DMS79 (cell line): ENCODE results near the gene APOM.

Experiments
- DNase-seq: peaks from one replicate; lab custom pipeline; 2025; lab: John Stamatoyannopoulos, UW

The APOM gene

DNA sequence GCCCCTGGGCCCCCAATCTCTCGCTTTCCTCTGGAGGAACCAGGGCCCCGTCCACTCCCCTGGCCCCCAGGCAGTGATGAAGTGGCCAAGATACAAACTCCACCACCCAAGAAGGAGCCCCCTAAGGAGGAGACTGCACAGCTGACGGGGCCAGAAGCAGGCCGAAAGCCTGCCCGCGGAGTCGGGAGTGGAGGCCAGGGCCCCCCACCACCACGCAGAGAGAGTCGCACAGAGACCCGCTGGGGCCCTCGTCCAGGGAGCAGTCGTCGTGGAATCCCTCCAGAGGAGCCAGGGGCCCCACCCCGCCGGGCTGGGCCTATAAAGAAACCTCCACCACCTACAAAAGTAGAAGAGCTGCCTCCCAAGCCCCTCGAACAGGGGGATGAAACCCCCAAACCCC lies 24.5 kb upstream of the APOM start:
- no peak for DNase-seq

DNA sequence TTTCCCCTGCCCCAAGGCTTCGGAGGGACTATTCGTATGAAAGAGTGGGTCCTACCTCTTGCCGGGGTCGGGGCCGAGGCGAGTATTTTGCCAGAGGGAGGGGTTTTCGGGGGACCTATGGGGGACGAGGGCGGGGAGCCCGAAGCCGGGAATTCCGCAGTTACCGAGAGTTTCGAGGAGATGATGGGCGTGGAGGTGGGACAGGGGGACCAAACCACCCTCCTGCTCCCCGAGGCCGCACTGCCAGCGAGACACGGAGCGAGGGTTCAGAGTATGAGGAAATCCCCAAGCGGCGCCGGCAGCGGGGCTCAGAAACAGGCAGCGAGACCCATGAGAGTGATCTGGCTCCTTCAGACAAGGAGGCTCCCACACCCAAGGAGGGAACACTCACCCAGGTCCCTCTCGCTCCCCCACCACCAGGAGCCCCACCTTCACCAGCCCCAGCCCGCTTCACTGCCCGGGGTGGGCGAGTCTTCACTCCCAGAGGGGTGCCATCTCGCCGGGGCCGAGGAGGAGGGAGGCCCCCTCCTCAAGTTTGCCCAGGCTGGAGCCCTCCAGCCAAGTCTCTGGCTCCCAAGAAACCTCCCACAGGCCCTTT lies 23.9 kb upstream of the APOM start:
- DNase-seq: no peak

DNA sequence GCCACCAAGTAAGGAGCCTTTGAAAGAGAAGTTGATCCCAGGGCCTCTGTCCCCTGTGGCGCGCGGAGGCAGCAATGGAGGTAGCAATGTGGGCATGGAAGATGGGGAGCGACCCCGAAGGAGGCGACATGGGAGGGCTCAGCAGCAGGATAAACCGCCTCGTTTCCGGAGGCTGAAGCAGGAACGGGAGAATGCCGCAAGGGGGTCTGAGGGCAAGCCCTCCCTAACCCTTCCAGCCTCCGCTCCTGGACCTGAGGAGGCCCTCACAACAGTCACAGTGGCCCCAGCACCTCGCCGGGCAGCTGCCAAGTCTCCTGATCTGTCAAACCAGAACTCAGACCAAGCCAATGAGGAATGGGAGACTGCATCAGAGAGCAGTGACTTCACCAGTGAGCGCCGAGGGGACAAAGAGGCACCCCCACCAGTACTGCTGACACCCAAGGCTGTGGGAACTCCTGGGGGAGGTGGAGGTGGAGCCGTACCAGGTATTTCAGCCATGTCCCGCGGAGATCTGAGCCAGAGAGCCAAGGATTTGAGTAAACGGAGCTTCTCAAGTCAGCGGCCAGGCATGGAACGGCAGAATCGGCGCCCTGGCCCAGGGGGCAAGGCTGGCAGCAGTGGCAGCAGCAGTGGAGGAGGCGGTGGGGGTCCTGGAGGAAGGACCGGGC lies 23.3 kb upstream of the APOM start:
- DNase-seq: no peak

DNA sequence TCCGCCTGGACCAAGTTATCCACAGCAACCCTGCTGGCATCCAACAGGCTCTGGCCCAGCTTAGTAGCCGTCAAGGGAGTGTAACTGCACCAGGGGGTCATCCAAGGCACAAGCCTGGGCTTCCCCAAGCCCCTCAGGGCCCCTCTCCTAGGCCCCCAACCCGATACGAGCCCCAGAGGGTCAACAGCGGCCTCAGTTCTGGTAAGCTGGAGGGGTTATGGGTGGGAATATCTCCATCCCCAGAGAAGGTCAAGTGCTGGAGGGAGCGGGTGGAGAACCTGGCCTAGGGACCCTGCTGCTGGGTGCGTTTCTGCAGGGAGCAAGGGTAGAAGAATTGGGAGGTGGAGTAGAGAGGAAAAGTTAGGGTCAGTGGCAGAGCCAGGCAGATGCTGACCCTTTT lies 22.2 kb upstream of the APOM start:
- no peak for DNase-seq

DNA sequence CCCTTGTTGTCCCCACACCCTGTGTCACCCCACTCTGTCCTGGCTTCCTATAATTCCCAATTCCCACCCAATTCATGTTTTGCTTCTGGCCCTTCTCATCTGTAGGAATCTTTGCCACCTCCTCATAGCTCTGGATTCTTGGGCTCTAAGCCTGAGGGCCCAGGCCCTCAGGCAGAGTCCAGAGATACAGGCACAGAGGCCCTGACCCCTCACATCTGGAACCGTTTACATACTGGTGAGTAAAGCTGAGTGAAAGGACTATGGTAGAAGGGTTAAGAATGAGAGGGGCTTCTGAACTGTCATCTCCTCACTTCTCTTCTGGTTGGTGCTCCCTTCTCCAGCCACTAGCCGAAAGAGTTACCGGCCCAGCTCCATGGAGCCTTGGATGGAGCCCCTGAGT lies 21.6 kb upstream of the APOM start:
- no peak for DNase-seq

DNA sequence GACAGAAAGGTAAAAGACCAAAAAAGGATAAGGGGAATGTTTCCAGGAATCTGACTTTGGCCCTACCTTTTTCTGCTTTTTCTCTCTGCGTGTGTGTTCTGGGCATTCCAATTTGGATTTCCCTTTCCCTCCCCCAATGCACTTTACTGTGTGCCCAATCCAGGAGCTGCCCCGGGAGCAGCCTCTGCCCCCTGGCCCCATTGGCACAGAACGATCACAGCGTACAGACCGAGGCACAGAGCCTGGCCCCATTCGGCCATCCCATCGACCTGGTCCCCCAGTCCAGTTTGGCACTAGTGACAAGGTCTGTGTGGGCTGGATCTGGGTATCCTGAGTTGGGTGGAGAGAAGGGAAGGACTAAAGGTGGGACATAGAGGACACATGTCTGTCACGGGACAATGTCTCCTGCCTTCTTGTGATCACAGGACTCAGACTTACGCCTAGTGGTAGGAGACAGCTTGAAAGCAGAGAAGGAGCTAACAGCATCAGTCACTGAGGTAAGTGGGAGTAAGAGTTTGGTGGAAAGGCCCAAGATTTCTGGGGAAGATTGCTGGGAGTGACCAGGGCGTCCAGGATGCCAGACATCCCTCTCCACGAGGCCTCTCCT lies 20.6 kb upstream of the APOM start:
- no peak for DNase-seq

DNA sequence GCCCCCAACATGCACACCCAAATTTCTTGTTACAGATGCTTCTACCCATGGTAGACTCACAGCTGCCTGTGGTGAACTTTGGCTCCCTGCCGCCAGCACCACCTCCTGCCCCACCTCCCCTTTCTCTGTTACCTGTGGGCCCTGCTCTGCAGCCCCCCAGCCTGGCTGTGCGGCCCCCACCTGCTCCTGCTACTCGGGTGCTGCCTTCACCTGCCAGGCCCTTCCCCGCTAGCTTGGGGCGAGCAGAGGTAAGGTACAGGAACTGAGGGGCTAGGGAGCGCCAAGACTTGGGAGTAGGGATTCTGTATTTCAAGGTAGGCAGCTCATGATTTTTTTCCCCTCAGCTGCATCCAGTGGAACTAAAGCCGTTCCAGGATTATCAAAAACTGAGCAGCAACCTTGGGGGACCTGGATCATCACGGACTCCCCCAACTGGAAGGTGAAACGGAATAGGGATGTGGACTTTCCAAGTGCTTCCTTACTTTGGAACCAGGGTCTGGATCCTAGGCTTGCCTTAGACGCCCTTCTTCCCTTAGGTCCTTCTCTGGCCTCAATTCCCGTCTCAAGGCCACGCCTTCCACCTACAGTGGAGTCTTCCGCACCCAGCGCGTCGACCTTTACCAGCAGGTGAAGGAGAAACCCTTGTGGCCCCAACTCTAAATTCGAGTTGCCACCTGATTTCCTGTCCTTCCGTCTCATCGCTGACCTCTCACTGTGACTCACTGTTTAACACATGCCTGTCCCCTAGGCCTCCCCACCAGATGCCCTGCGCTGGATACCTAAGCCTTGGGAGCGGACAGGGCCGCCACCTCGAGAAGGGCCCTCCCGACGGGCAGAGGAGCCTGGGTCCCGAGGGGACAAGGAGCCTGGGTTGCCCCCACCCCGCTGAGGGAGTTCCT lies 18.7 kb upstream of the APOM start:
- DNase-seq: no peak

DNA sequence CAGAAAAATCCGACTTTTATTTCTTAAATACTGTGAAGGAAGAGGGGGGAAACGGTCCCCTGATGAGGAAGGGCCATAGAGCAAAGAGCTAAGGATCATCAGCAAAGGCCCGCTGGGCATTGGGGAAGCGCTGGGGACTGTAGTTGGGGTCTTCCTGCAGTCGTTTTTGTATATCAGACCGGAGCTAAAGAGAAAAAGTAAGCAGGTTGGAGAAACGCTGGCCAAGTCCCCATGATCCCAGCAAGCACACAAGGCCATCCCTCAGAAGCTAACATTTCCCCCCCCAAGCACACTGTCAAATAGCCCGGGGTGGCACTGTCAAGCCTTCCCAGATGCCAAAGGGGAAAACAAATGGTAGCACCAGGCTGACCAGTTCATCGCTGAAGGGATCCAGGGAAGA lies 16.7 kb upstream of the APOM start:
- no peak for DNase-seq

DNA sequence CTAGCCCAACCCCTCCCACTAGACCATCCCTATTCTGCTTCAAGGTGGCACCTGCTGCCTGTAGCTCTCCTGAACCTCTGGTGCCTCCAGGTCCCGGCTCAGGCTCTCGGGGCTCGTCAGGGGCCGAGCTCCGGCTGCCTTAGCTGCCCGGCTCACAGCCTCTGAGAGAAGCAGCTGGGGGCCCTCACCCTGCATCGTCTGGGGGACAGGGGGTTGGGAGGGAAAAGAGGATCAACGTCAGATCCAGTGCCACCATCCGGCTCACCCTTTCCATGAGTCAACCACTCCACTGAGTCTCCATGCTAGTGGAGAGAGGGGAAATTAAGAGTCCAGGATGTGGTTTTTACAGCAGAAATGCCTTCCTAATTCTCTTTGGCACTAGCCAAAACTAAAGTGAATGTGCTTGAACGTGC lies 16.2 kb upstream of the APOM start:
- DNase-seq: no peak

DNA sequence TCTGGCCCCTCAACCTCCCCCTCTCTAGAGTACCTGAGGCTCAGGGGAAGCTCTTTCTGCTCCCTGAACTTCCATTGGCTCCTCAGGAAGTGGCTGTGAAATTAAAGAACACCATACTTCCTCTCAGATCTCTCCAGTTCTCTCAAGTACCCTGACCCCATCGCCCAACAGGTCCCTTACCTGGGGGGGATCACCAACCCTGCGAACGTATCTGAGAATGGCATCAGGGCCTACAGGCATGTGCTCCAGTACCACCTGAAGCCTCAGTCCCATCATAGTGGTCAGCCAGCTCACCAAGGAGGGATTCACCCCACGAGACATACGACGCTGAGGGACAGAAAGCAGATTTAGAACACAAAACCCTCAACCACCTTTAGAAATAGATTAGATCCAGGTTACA lies 15.1 kb upstream of the APOM start:
- no peak for DNase-seq

DNA sequence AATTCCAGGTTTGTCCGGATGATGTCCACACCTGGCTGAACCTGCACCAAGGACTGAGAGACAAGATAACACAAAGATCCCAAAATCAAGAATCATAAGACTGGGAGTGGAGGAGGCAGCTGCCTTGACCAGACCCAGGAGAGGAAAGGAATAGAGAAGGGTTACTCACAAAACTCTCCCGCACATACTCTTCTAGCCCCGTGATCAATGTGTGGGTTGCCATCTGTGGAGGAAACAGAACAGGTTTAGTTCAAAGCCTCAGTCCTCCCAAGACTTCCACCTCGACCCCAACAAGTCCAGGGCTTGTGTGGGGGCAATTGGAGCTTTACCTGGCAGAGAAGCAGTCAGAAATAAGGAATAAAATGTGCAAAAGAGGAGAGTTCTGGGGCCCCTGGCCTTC lies 14.3 kb upstream of the APOM start:
- no peak for DNase-seq

DNA sequence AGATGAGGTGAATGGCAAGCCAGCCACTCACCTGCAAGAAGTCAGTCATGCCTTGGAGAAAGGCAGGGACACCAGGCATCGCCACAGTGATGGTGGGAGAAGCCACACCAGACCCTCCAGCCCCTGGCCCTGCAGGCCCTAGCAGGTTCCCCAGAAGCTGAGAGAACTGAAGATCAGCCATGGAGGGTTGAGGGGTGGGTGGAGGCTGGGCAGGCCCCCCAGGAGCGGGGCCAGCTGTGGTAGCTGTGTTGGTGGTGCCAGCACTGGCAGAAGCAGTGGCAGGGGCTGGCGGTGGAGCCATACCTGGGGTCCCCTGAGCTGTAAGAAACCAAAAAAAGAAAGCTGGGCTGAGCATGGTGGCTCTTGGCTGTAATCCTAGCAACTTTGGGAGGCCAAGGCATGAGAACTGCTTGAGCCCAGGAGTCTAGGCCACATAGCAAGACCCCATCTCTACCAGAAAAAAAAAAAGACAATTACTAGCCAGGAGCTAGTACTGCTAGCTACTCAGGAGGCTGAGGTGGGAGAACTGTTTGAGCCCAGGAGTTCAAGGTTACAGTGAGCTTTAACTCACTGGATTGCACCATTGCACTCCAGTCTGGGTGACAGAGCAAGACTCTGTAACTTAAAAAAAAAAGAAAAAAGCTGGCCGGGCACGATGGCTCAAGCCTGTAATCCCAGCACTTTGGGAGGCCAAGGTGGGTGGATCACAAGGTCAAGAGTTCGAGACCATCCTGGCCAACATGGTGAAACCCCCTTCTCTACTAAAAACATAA lies 12.7 kb upstream of the APOM start:
- no peak for DNase-seq

DNA sequence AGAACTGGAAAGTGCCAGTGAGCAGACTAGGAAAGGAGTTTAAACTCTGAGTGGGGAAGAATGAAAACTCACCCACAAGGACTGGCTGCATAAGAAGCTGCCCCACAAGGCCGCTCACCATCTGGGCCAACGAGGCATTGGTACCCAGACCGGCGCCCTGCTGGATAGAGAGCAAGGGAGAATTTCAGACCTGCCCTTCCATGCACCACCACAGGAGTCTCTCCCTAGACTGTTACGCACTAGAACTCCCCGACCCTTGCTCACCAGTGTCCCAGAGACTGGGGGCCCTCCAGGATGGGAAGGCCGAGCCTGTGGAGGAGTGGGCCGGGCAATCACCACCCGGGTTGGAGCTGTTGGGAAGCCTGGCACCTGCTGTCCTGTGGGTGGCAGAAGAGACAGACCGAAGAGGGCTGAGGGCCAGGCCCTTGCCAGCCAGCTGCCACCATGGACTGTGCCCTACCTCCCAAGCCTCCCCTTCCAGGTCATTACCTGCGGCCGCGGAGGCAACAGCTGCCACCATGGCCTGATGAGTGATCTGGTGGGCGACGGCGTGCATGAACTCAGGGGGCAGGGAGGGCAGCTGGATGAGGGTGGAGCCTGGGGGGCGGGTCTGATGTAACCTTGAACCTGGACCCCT lies 11.8 kb upstream of the APOM start:
- no peak for DNase-seq

DNA sequence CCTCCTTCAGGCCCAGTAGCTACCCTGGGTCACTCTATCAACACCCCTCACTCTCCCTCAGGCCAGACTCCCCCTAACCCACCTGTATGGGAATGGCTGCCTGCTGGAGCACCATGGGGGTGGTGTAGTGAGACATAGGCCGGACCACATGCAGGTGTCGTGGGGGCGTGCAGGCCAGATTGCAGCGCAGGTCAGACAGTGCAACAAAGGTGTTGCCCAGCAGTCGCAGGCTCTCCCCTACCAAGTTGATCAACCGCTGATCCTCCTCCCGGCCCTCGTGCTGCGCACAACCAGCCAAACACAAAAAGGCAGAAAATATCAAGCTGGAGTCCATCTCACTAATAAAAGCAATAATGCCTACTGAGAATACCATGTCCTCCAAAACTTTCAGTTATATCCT lies 10.4 kb upstream of the APOM start:
- DNase-seq: no peak

DNA sequence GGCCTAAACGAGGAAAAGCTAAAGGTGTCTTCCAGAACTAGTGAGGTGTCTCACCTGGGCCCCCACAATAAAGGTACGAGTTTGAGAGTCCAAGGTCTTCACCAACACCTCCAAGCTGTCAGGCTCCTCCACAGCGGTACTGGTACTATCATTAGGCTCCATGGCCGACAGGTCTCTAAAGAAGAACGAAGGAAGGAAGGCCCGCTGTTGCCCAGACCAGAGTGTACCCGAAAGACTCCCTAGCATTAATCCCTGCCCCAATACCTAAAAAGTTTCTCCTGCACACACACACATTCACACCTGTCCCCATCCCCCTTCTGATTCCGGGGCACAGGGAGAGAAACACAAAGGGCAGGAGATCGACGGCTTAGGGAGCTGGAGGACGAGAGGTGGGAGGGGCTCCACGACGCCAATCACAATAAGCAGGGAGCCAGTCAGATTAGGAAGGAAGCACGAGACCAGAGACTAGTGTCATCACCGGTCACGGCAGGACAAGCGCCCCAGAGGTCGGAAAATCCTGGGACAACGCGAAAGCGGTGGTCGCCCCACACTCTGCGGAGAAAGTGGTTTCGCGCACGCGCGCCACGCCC lies 4.0 kb upstream of the APOM start:
- peak; percentile 67 for DNase-seq

DNA sequence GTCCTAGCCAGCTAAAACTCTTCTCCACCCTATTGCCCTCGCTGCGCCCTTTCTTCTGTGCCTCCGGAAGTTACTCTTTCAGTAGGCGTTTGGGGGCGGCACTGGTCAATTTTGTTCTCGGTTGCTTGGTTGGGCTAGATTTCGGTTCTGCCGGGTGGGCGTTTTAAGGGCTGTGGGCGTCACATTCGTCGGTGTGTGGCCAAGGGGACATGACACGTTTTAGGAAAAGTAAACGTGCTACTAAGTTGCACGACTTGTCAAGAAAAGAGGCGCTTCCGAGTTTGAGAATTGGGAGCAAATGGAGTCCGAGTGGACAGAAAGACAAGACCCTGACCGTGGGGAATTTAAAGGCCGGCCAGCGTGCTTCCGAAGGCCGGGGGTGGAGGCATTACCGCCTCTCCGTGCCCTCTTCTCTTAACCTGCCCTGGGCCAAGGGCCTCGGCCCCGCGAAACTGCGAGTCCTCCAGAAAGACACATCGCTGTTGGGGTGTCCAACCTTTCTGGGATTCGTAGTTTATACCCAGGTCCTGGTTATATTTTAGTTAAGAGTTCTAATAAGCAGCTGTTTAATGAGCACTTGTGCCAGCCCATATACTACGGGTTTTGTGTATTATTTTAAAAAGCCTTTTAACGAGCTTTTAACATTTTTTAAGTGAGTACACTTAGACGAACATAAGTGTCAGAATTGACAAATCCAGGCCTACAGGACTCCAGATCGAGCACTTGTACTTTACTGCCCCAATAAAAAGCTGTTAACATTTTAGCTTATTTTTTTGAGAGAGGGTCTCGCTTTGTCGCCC lies 2.6 kb upstream of the APOM start:
- DNase-seq: peak; percentile 95

DNA sequence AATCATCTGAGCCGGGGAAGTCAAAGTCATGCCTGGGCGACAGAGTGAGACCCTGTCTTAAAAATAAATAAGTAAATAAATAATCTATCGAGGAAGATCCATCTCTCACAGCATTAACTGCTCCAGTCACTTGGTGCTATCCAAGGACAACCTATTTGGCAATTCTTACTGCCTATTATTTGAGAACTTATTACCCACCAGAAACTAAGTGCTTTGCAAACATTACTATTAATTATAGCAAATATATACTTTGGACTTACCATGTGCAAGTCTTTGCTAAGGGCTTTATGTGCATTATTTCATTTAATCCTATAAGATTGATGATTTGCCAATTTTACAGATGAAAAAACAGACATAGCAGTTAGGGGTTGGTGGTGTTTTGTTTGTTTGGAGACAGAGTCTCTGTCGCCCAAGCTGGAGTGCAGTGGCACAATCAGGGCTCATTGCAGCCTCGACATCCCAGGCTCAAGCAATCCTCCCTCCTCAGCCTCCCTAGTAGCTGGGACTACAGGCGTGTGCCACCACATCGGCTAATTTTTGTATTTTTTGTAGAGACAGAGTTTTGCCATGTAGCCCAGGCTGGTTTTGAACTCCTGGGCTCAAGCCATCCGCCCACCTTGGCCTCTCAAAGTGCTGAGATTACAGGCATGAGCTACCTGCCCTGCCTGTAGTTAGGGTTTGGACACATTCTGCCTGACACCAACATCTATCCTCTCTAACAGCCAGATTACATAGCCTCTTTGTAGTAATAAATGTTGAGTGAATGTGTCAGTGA lies 933 bp upstream of the APOM start:
- no peak for DNase-seq

DNA sequence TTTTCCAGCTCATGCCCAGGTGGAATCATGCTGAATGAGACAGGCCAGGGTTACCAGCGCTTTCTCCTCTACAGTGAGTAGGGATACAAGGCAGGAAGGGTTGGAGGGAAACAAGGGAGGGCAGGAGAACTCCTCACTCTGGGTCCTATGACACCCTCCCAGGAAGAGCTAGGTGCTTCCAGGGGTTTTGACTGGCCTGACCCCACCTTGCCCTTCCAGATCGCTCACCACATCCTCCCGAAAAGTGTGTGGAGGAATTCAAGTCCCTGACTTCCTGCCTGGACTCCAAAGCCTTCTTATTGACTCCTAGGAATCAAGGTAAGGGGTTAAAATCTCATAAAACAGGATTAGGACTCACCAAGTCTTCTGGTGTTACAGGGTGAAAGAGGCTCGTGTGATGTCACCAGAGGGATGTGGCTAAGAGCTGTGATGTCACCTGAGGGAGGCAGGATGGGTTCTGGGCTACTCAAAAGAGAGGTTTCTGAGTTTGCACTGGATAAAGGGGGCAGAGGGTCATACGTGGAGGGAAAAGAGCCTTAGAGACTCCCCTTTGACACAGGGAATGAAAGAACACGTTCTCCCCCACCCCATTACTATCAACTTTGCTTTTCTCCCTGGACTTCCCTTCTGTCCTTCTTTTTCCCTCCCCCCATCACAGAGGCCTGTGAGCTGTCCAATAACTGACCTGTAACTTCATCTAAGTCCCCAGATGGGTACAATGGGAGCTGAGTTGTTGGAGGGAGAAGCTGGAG lies 1.9 kb downstream of the APOM start:
- DNase-seq: no peak
